A549 (cell line): ENCODE data around the gene PLXNC1. TPM values are rescaled to one million over a fixed set of nuclear protein-coding genes. Genes with fewer than 3 reads are reported as not detected.

Source experiments
- ATAC-seq, 2 experiments: fragments of 200-7000 bp in 1 of 2; fragments of >200 bp in 1 of 2; cut with Nextera tagmentation in 1 of 2; cut with Tn5 transposase in 1 of 2; 3 replicates each; pipeline versions ENCODE4 v1.8.0 to v1.9.1; 2018 to 2020; ENCODE audit warnings: mild to moderate bottlenecking in 1 of 2, moderate library complexity in 1 of 2
- CTCF ChIA-PET: fragments of 300-600 bp; sonication (Branson Sonifier 250); formaldehyde crosslinking; extraction: SDS; loops from one replicate; lab custom pipeline; 2021; ENCODE audit warnings: antibody characterized with exemption, inconsistent platforms; lab: Yijun Ruan, JAX
- POLR2A ChIA-PET: fragments of 350-600 bp; formaldehyde crosslinking; extraction: SDS; loops from one replicate; lab custom pipeline; 2021; ENCODE audit warnings: antibody characterized with exemption, inconsistent platforms; lab: Yijun Ruan, JAX
- DNase-seq, 2 experiments: peaks; one replicate each; pipeline versions ENCODE4 v3.0.0 to v3.0.0-alpha.2; 2011 to 2016; ENCODE audit warnings: low read depth in 1 of 2, low spot score in 1 of 2
- FAIRE-seq: peaks from 2 replicates; lab custom pipeline; 2011; peaks lifted over from hg19 to GRCh38; lab: Jason Lieb, UNC
- H3K27ac ChIP-seq, 2 experiments: fragments of >200 bp; sonication (Bioruptor Twin); formaldehyde crosslinking; 3 replicates each; pipeline ENCODE4 v1.5.1; 2016 to 2017
- H3K4me1 ChIP-seq: fragments of >200 bp; sonication (Bioruptor Twin); formaldehyde crosslinking; 3 replicates; pipeline ENCODE4 v1.6.1; 2016
- H3K4me2 ChIP-seq: fragments of >200 bp; sonication (Bioruptor Twin); formaldehyde crosslinking; 3 replicates; pipeline ENCODE4 v1.6.1; 2016
- H3K4me3 ChIP-seq: fragments of >200 bp; sonication (Bioruptor Twin); formaldehyde crosslinking; 3 replicates; pipeline ENCODE4 v1.5.1; 2016
- H3K9me3 ChIP-seq: fragments of >200 bp; sonication (Bioruptor Twin); formaldehyde crosslinking; 3 replicates; pipeline ENCODE4 v1.6.1; 2016
- CEBPB ChIP-seq, 2 experiments: fragments of >200 bp in 1 of 2; sonication (Bioruptor Twin) in 1 of 2; formaldehyde crosslinking in 1 of 2; IDR thresholded peaks; 2 replicates each; pipeline ENCODE4 v1.6.1; 2012 to 2016
- EP300 ChIP-seq, 2 experiments: fragments of >200 bp; sonication (Bioruptor Twin); formaldehyde crosslinking; IDR thresholded peaks; 2 replicates in 1 of 2; 3 replicates in 1 of 2; pipeline ENCODE4 v1.6.1; 2016 to 2017
- GATA3 ChIP-seq: IDR thresholded peaks from 2 replicates; pipeline ENCODE4 v1.6.1; 2012; ENCODE audit warnings: borderline replicate concordance
- HDAC2 ChIP-seq: fragments of 200-600 bp; sonication (generic); IDR thresholded peaks from 2 replicates; pipeline ENCODE4 v1.6.1; 2016
- HEYL ChIP-seq: fragments of 250-450 bp; sonication (Bioruptor Pico); IDR thresholded peaks from 2 replicates; pipeline ENCODE4 v1.8.0; 2021; ENCODE audit warnings: mild to moderate bottlenecking, moderate library complexity
- HOXA7 ChIP-seq: fragments of 250-450 bp; sonication (Bioruptor Pico); IDR thresholded peaks from 2 replicates; pipeline ENCODE4 v1.5.0; 2020; ENCODE audit warnings: mild to moderate bottlenecking, moderate library complexity
- NPAS2 ChIP-seq: fragments of 250-450 bp; sonication (Bioruptor Pico); IDR thresholded peaks from 2 replicates; pipeline ENCODE4 v1.8.0; 2022; ENCODE audit warnings: mild to moderate bottlenecking, moderate library complexity, borderline replicate concordance
- POLR2AphosphoS2 ChIP-seq: conservative IDR thresholded peaks from 2 replicates; pipeline ENCODE4 v1.6.1; 2012; ENCODE audit warnings: low read length, improper control_type of control experiment, inconsistent platforms
- RARB ChIP-seq: fragments of 250-450 bp; sonication (Bioruptor Pico); IDR thresholded peaks from 2 replicates; pipeline ENCODE4 v1.8.0; 2021; ENCODE audit warnings: mild to moderate bottlenecking, moderate library complexity
- RNF2 ChIP-seq: fragments of 200-600 bp; sonication (generic); IDR thresholded peaks from 2 replicates; pipeline ENCODE4 v1.6.1; 2016; ENCODE audit warnings: low read depth, mild to moderate bottlenecking, antibody characterized with exemption, moderate library complexity, borderline replicate concordance
- SMC3 ChIP-seq: fragments of >200 bp; sonication (Bioruptor Twin); formaldehyde crosslinking; IDR thresholded peaks from 3 replicates; pipeline ENCODE4 v1.6.1; 2018; ENCODE audit warnings: inconsistent platforms
- SREBF2 ChIP-seq: fragments of 450-650 bp; IDR thresholded peaks from 2 replicates; pipeline ENCODE4 v1.6.1; 2014; ENCODE audit warnings: mild to moderate bottlenecking, moderate library complexity
- TFCP2L1 ChIP-seq: fragments of 250-450 bp; sonication (Bioruptor Pico); IDR thresholded peaks from 2 replicates; pipeline ENCODE4 v1.5.0; 2021; ENCODE audit warnings: mild to moderate bottlenecking
- ZC3H11A ChIP-seq: fragments of 450-650 bp; IDR thresholded peaks from 2 replicates; pipeline ENCODE4 v1.6.1; 2014; ENCODE audit warnings: antibody characterized with exemption, mild to moderate bottlenecking
- ZNF302 ChIP-seq: fragments of 250-450 bp; sonication (Bioruptor Pico); IDR thresholded peaks from 2 replicates; pipeline ENCODE4 v1.9.0; 2021; ENCODE audit warnings: inconsistent platforms, mild to moderate bottlenecking, moderate library complexity
- ZSCAN20 ChIP-seq: fragments of 250-450 bp; sonication (Bioruptor Pico); IDR thresholded peaks from 2 replicates; pipeline ENCODE4 v1.8.0; 2022; ENCODE audit warnings: mild to moderate bottlenecking, moderate library complexity
- WGBS: methylation state at CpG from one replicate; pipeline ENCODE4 v1.1.6; 2017; ENCODE audit errors: missing lambda C conversion rate; 5-methylcytosine and 5-hydroxymethylcytosine counted together
- polyA plus RNA-seq, 4 experiments: library from polyadenylated mRNA; depleted of rRNA in 3 of 4; stranded (reverse); fragments of >200 nt; fragmentation: RNase III in 1 of 4; extraction: RNeasy Plus Mini Kit Qiagen cat#74134 plus additional on column Dnase treatment in 1 of 4; gene quantifications; 2 replicates in 3 of 4; 3 replicates in 1 of 4; pipeline ENCODE4 v1.2.3, GENCODE V29; 2011 to 2017
- TF ChIP-seq, protein P1 (sequence below): fragments of >200 bp; sonication (Bioruptor Twin); formaldehyde crosslinking; IDR thresholded peaks from 3 replicates; pipeline ENCODE4 v1.6.1; 2016
- TF ChIP-seq, protein P2 (sequence below): fragments of 250-450 bp; sonication (Bioruptor Pico); IDR thresholded peaks from 2 replicates; pipeline ENCODE4 v1.5.0; 2021; ENCODE audit warnings: mild to moderate bottlenecking, moderate library complexity, borderline replicate concordance
- TF ChIP-seq, protein P3 (sequence below): fragments of >200 bp; sonication (Bioruptor Twin); formaldehyde crosslinking; IDR thresholded peaks from 3 replicates; pipeline ENCODE4 v1.5.1; 2016
- TF ChIP-seq, protein P4 (sequence below): fragments of >200 bp; sonication (Bioruptor Twin); formaldehyde crosslinking; IDR thresholded peaks from 2 replicates; pipeline ENCODE4 v1.6.1; 2016
- TF ChIP-seq, protein P5 (sequence below): fragments of 200-600 bp; sonication (generic); IDR thresholded peaks from 2 replicates; pipeline ENCODE4 v1.6.1; 2016; ENCODE audit warnings: antibody characterized with exemption, mild to moderate bottlenecking, moderate library complexity
- TF ChIP-seq, protein P6 (sequence below): IDR thresholded peaks from 2 replicates; pipeline ENCODE4 v1.6.1; 2012

Gene PLXNC1
- polyA plus RNA-seq, 2 of the 4 experiments (the other 2 are of a cell fraction): 0.12 to 0.50 TPM

DNA sequence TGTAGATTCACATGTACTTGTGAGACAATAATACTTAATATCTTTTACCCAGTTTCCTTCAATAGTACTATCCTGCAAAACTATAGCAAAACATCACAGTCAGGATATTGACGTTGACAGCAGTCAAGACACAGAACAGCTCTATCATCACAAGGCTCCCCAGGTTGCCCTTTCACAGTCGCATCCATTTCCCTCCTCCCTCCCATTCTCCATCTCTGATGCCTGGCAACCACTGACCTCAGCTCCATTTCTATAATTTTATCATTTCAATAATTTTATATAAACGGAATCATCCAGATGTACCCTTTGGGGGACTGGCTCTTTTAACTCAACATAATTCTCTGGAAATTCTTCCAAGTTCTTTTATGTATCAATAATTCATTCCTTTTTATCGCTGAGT is 81.5 kb downstream of the PLXNC1 start:
- H3K27ac ChIP-seq: no peak overlapping the region
- no peaks in the 10 kb centered on the region for H3K4me1 ChIP-seq
- POLR2A ChIA-PET: no interaction called here
- CTCF ChIA-PET: no interaction called here
- no peak overlapping the region for H3K4me3 ChIP-seq
- no peak overlapping the region for H3K4me2 ChIP-seq
- ATAC-seq (no peak), DNase-seq (no peak), FAIRE-seq (no peak)
- no peaks in the 10 kb centered on the region for H3K9me3 ChIP-seq
- TF ChIP-seq RNF2 (no peak), SMC3 (no peak), HDAC2 (no peak), EP300 (IDR thresholded peaks at IDR 0.05) (no peak), ZC3H11A (no peak), RARB (CRISPR knock-in tag) (no peak), ZSCAN20 (CRISPR knock-in tag) (no peak), SREBF2 (no peak)
- WGBS: 65% methylated on average over 4 of the region's 4 CpGs

DNA sequence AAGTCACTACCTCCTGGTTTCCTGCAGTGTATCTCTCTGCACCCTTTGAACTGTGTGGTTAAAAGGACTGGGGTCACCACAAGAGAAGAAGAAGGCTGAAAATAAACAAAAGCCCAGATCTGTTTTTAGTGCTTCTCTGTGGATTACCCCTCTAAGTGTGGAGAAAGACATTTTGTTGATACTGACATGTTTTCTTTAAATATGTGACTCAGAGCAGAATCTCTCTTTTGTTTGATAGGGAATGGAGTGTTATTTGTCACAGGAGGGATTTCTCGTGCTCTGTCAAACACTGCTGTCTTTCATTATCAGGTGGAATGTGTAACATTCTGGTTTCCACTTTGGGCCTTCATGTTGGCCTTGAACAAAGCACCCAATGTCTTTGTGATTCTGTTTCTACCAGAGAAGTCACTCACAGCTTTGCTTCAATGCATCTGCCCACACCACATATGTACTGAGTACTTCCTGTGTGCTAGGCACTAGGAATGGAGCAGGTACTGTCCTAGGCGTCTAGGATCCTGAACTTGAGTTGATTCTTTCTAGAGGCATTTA is 82.1 kb downstream of the PLXNC1 start:
- DNase-seq (no peak), ATAC-seq (no peak), FAIRE-seq (no peak)
- Histone ChIP-seq H3K4me3 (no peak overlapping the region), H3K4me2 (no peak overlapping the region), H3K9me3 (no peaks in the 10 kb centered on the region), H3K4me1 (no peaks in the 10 kb centered on the region), H3K27ac (no peak overlapping the region)
- WGBS: 19% methylated on average over 2 of the region's 2 CpGs
- ChIA-PET POLR2A (no interaction called here), CTCF (no interaction called here)
- TF ChIP-seq, protein P1, sequence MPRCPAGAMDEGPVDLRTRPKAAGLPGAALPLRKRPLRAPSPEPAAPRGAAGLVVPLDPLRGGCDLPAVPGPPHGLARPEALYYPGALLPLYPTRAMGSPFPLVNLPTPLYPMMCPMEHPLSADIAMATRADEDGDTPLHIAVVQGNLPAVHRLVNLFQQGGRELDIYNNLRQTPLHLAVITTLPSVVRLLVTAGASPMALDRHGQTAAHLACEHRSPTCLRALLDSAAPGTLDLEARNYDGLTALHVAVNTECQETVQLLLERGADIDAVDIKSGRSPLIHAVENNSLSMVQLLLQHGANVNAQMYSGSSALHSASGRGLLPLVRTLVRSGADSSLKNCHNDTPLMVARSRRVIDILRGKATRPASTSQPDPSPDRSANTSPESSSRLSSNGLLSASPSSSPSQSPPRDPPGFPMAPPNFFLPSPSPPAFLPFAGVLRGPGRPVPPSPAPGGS: no peak
- TF ChIP-seq, protein P2, sequence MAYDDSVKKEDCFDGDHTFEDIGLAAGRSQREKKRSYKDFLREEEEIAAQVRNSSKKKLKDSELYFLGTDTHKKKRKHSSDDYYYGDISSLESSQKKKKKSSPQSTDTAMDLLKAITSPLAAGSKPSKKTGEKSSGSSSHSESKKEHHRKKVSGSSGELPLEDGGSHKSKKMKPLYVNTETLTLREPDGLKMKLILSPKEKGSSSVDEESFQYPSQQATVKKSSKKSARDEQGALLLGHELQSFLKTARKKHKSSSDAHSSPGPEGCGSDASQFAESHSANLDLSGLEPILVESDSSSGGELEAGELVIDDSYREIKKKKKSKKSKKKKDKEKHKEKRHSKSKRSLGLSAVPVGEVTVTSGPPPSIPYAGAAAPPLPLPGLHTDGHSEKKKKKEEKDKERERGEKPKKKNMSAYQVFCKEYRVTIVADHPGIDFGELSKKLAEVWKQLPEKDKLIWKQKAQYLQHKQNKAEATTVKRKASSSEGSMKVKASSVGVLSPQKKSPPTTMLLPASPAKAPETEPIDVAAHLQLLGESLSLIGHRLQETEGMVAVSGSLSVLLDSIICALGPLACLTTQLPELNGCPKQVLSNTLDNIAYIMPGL (CRISPR knock-in tag): no peak
- no peak for TF ChIP-seq HOXA7 (CRISPR knock-in tag)
- no peak for TF ChIP-seq ZNF302 (CRISPR knock-in tag)
- no peak for TF ChIP-seq GATA3
- no peak for TF ChIP-seq CEBPB (IDR thresholded peaks at IDR 0.05)
- TF ChIP-seq POLR2AphosphoS2: no peak
- no peak for TF ChIP-seq NPAS2 (CRISPR knock-in tag)
- TF ChIP-seq, protein P3, sequence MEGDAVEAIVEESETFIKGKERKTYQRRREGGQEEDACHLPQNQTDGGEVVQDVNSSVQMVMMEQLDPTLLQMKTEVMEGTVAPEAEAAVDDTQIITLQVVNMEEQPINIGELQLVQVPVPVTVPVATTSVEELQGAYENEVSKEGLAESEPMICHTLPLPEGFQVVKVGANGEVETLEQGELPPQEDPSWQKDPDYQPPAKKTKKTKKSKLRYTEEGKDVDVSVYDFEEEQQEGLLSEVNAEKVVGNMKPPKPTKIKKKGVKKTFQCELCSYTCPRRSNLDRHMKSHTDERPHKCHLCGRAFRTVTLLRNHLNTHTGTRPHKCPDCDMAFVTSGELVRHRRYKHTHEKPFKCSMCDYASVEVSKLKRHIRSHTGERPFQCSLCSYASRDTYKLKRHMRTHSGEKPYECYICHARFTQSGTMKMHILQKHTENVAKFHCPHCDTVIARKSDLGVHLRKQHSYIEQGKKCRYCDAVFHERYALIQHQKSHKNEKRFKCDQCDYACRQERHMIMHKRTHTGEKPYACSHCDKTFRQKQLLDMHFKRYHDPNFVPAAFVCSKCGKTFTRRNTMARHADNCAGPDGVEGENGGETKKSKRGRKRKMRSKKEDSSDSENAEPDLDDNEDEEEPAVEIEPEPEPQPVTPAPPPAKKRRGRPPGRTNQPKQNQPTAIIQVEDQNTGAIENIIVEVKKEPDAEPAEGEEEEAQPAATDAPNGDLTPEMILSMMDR: no peak
- TF ChIP-seq, protein P4, sequence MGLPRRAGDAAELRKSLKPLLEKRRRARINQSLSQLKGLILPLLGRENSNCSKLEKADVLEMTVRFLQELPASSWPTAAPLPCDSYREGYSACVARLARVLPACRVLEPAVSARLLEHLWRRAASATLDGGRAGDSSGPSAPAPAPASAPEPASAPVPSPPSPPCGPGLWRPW: no peak
- TF ChIP-seq, protein P5, sequence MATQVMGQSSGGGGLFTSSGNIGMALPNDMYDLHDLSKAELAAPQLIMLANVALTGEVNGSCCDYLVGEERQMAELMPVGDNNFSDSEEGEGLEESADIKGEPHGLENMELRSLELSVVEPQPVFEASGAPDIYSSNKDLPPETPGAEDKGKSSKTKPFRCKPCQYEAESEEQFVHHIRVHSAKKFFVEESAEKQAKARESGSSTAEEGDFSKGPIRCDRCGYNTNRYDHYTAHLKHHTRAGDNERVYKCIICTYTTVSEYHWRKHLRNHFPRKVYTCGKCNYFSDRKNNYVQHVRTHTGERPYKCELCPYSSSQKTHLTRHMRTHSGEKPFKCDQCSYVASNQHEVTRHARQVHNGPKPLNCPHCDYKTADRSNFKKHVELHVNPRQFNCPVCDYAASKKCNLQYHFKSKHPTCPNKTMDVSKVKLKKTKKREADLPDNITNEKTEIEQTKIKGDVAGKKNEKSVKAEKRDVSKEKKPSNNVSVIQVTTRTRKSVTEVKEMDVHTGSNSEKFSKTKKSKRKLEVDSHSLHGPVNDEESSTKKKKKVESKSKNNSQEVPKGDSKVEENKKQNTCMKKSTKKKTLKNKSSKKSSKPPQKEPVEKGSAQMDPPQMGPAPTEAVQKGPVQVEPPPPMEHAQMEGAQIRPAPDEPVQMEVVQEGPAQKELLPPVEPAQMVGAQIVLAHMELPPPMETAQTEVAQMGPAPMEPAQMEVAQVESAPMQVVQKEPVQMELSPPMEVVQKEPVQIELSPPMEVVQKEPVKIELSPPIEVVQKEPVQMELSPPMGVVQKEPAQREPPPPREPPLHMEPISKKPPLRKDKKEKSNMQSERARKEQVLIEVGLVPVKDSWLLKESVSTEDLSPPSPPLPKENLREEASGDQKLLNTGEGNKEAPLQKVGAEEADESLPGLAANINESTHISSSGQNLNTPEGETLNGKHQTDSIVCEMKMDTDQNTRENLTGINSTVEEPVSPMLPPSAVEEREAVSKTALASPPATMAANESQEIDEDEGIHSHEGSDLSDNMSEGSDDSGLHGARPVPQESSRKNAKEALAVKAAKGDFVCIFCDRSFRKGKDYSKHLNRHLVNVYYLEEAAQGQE: no peak
- no peak for TF ChIP-seq TFCP2L1 (CRISPR knock-in tag)
- TF ChIP-seq, protein P6, sequence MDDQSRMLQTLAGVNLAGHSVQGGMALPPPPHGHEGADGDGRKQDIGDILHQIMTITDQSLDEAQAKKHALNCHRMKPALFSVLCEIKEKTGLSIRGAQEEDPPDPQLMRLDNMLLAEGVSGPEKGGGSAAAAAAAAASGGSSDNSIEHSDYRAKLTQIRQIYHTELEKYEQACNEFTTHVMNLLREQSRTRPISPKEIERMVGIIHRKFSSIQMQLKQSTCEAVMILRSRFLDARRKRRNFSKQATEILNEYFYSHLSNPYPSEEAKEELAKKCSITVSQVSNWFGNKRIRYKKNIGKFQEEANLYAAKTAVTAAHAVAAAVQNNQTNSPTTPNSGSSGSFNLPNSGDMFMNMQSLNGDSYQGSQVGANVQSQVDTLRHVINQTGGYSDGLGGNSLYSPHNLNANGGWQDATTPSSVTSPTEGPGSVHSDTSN: no peak
- TF ChIP-seq HEYL (CRISPR knock-in tag): no peak
